OCI-LY1 (cell line): ENCODE data around the gene GRHL1.

Experiments used
- H2AFZ ChIP-seq: fragments of 200-600 bp; sonication (generic), shearing (Covaris generic); 2 replicates; pipeline ENCODE4 v1.6.0; 2014; ENCODE audit warnings: antibody characterized with exemption, mild to moderate bottlenecking, low read length
- H3F3A ChIP-seq: fragments of 200-600 bp; sonication (generic), shearing (Covaris generic); 2 replicates; pipeline ENCODE4 v1.6.0; 2014; ENCODE audit warnings: mild to moderate bottlenecking, antibody characterized with exemption, low read length, moderate library complexity; ENCODE audit not compliant: insufficient read depth
- H3K27ac ChIP-seq: fragments of 200-600 bp; sonication (generic); 2 replicates; pipeline ENCODE4 v1.5.1; 2014; ENCODE audit warnings: low read length, mixed run types, mild to moderate bottlenecking, low read depth; ENCODE audit not compliant: poor library complexity, severe bottlenecking
- H3K27me3 ChIP-seq: fragments of 200-600 bp; sonication (generic); 2 replicates; pipeline ENCODE4 v1.6.0; 2014; ENCODE audit warnings: antibody characterized with exemption, mild to moderate bottlenecking, low read length, moderate library complexity; ENCODE audit not compliant: insufficient read depth
- H3K36me3 ChIP-seq: fragments of 200-600 bp; sonication (generic); 2 replicates; pipeline ENCODE4 v1.6.1; 2014; ENCODE audit warnings: mild to moderate bottlenecking, antibody characterized with exemption, low read length, moderate library complexity, mixed read lengths; ENCODE audit not compliant: insufficient read depth
- H3K4me1 ChIP-seq: fragments of 200-600 bp; sonication (generic); 2 replicates; pipeline ENCODE4 v1.5.1; 2014; ENCODE audit warnings: mild to moderate bottlenecking, low read length, moderate library complexity; ENCODE audit not compliant: insufficient read depth, severe bottlenecking
- H3K4me2 ChIP-seq: fragments of 200-600 bp; sonication (generic), shearing (Covaris generic); 2 replicates; pipeline ENCODE4 v1.6.1; 2014; ENCODE audit warnings: low read length
- H3K4me3 ChIP-seq: fragments of 200-600 bp; sonication (generic); 2 replicates; pipeline ENCODE4 v1.5.1; 2014; ENCODE audit warnings: low read length, low read depth, mild to moderate bottlenecking, mixed read lengths; ENCODE audit not compliant: poor library complexity, severe bottlenecking
- H3K79me2 ChIP-seq: fragments of 200-600 bp; shearing (Covaris generic); 2 replicates; pipeline ENCODE4 v1.6.1; 2016; ENCODE audit warnings: mixed run types, low read length, mixed read lengths; ENCODE audit not compliant: insufficient read depth
- H3K9ac ChIP-seq: fragments of 200-600 bp; sonication (generic), shearing (Covaris generic); 2 replicates; pipeline ENCODE4 v1.6.1; 2014; ENCODE audit warnings: mild to moderate bottlenecking, low read length, mixed read lengths
- H3K9me2 ChIP-seq: fragments of 200-600 bp; sonication (generic), shearing (Covaris generic); 2 replicates; pipeline ENCODE4 v1.6.1; 2014; ENCODE audit warnings: low read depth, mild to moderate bottlenecking, low read length, mixed read lengths
- H3K9me3 ChIP-seq: fragments of 200-600 bp; shearing (Covaris generic); 2 replicates; pipeline ENCODE4 v1.6.1; 2014; ENCODE audit warnings: low read length, mixed read lengths
- H4K20me1 ChIP-seq: fragments of 200-600 bp; sonication (generic), shearing (Covaris generic); 2 replicates; pipeline ENCODE4 v1.6.0; 2016; ENCODE audit warnings: mild to moderate bottlenecking, low read length; ENCODE audit not compliant: insufficient read depth
- CTCF ChIP-seq: fragments of 200-600 bp; sonication (generic), shearing (Covaris generic); IDR thresholded peaks from 2 replicates; pipeline ENCODE4 v1.5.1; 2017; ENCODE audit warnings: mild to moderate bottlenecking, antibody characterized with exemption, low read length, moderate library complexity, mixed read lengths
- EZH2 ChIP-seq: fragments of 200-600 bp; sonication (generic), shearing (Covaris generic); IDR thresholded peaks from 2 replicates; pipeline ENCODE4 v1.8.0; 2017; ENCODE audit warnings: borderline replicate concordance, mixed run types, mild to moderate bottlenecking, antibody characterized with exemption, low read length, moderate library complexity, mixed read lengths

Gene GRHL1

GRCh38 chr2:10041711-10042110, 90.2 kb downstream of the GRHL1 start:
- Histone ChIP-seq H3F3A (no peaks in the 10 kb centered on the region), H4K20me1 (no peaks in the 10 kb centered on the region), H2AFZ (no peak overlapping the region), H3K27me3 (peaks cover 8% of the 10 kb centered on the region; the same call in 1 of the 2 replicates), H3K9me3 (0 out of 2 replicates have a peak, but pooled peaks cover 4% of the 10 kb centered on the region), H3K27ac (no peak overlapping the region), H3K9ac (no peak overlapping the region), H3K4me1 (no peaks in the 10 kb centered on the region), H3K79me2 (no peaks in the 10 kb centered on the region), H3K4me3 (no peak overlapping the region), H3K4me2 (no peak overlapping the region), H3K36me3 (no peaks in the 10 kb centered on the region), H3K9me2 (no peaks in the 10 kb centered on the region)
- no peak for TF ChIP-seq EZH2
- no peak for TF ChIP-seq CTCF

GRCh38 chr2:10042301-10043161, 91.0 kb downstream of the GRHL1 start:
- TF ChIP-seq CTCF (no peak), EZH2 (no peak)
- H4K20me1 ChIP-seq: no peaks in the 10 kb centered on the region
- H3K27me3 ChIP-seq: peaks cover 8% of the 10 kb centered on the region; the same call in 1 of the 2 replicates
- no peaks in the 10 kb centered on the region for H3K9me2 ChIP-seq
- H3K79me2 ChIP-seq: no peaks in the 10 kb centered on the region
- H3K9me3 ChIP-seq: 0 out of 2 replicates have a peak, but pooled peaks cover 4% of the 10 kb centered on the region
- H3K4me1 ChIP-seq: no peaks in the 10 kb centered on the region
- no peak overlapping the region for H3K4me3 ChIP-seq
- H3K36me3 ChIP-seq: no peaks in the 10 kb centered on the region
- H2AFZ ChIP-seq: no peak overlapping the region
- no peak overlapping the region for H3K9ac ChIP-seq
- H3K27ac ChIP-seq: no peak overlapping the region
- H3F3A ChIP-seq: no peaks in the 10 kb centered on the region
- no peak overlapping the region for H3K4me2 ChIP-seq

GRCh38 chr2:10043256-10043905, 91.9 kb downstream of the GRHL1 start, which contains the start of gene KLF11:
TSS of gene KLF11 (plus strand) at chr2:10043550. CDS start at chr2:10043717, 167 bp downstream.
- Histone ChIP-seq H3K4me3 (peak within 1 kb of the TSS; percentile 40), H3K9me3 (0 out of 2 replicates have a peak, but pooled peaks cover 4% of the 10 kb centered on the region), H3F3A (no peaks in the 10 kb centered on the region), H3K9me2 (no peaks in the 10 kb centered on the region), H3K27me3 (peaks cover 8% of the 10 kb centered on the region; the same call in 1 of the 2 replicates), H3K4me2 (no peak within 1 kb of the TSS; the same call in 1 of the 2 replicates), H3K36me3 (no peaks in the 10 kb centered on the region), H3K4me1 (no peaks in the 10 kb centered on the region), H3K79me2 (no peaks in the 10 kb centered on the region), H3K27ac (no peak within 1 kb of the TSS), H4K20me1 (no peaks in the 10 kb centered on the region), H3K9ac (no peak within 1 kb of the TSS), H2AFZ (no peak within 1 kb of the TSS)
- TF ChIP-seq CTCF: no peak
- TF ChIP-seq EZH2: no peak
